Heart left ventricle (tissue), 13 donors: Measurements from ENCODE around the gene SPANXN4.

Experiments used
- POLR2A ChIP-seq, 2 donors: fragments of 450-650 bp; IDR thresholded peaks; one replicate each; pipeline ENCODE4 v1.6.1; 2017; ENCODE audit warnings: antibody characterized with exemption in 2 of 2, mild to moderate bottlenecking in 2 of 2, moderate library complexity in 2 of 2
- TF ChIP-seq, protein P1 (sequence below), 12 donors: fragments of 200-600 bp; sonication (generic) in 4 of 12; IDR thresholded peaks; one replicate each; pipeline versions ENCODE4 v1.5.0 to v1.8.0; 2018 to 2022; ENCODE audit warnings: antibody characterized with exemption in 12 of 12, mild to moderate bottlenecking in 5 of 12
- donor health status: ischemic (EF 13 %, LVEDD 7.1; RV severe dilation, severe dysfunction).
- donor health status: DM: no; HTN: yes; CAD: no.
- donor health status: DM: no; HTN: no; CAD: no.
- donor health status: ischemic (EF 25% LVEDD 6.9; RV normal size, moderate dysfunction).
- donor health status: ischemic (EF 25% LVEDD 5.7; RV mildly dilated, moderate dysfunction).
- donor health status: ischemic (EF 35%, LVEDD 5.7; RV mildly dilated, moderate dysfunction).
- donor health status: nonischemic (EF 11% LVEDD 7.7; RV severe dilation, severe dysfunction).
- donor health status: DM: yes; HTN: yes; CAD: no.
- donor health status: PGD.
- donor health status: ischemic (EF 29% LVEDD 5.4; RV normal size, mild dysfunction).
- donor health status: nonischemic (EF 23%, LVEDD 6.1; RV moderate dilation, normal function).

DNA sequence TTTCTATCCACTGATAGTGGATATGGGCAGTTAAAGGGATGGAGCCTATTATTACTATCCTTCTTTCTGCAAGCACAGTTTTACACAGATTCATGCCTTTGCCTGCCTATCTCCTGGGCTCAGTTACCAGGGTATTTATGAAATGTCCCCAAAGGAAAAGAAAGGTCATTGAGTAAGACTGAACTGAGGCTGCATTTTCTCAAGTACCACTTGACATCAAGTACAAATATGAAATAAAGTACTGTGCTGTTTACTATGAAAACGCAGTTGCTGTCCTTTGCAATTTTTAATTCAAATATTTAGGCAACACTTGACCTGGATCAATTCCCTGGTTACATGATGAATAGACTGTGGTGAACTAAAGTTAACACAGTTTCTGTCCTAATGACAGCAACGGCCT, 23.5 kb upstream of the SPANXN4 start:
- TF ChIP-seq, protein P1, sequence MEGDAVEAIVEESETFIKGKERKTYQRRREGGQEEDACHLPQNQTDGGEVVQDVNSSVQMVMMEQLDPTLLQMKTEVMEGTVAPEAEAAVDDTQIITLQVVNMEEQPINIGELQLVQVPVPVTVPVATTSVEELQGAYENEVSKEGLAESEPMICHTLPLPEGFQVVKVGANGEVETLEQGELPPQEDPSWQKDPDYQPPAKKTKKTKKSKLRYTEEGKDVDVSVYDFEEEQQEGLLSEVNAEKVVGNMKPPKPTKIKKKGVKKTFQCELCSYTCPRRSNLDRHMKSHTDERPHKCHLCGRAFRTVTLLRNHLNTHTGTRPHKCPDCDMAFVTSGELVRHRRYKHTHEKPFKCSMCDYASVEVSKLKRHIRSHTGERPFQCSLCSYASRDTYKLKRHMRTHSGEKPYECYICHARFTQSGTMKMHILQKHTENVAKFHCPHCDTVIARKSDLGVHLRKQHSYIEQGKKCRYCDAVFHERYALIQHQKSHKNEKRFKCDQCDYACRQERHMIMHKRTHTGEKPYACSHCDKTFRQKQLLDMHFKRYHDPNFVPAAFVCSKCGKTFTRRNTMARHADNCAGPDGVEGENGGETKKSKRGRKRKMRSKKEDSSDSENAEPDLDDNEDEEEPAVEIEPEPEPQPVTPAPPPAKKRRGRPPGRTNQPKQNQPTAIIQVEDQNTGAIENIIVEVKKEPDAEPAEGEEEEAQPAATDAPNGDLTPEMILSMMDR (IDR thresholded peaks at IDR 0.05) = no peak
- no peak for TF ChIP-seq POLR2A (IDR thresholded peaks at IDR 0.05)
